Measurements from ENCODE around the gene CYBRD1. TPM values are rescaled to one million over a fixed set of nuclear protein-coding genes. Genes with fewer than 3 reads are reported as not detected.

Gene CYBRD1
- total RNA-seq (2014; rRNA removed; shearing (Covaris generic)) = 10.3 and 12.3 TPM in 2 replicates

GRCh38 chr2:171522052-171522787 is at the start of gene CYBRD1:
Gene CYBRD1, plus strand, starts transcription at chr2:171522474. Its CDS starts 72 bp downstream, at chr2:171522546.

Small RNA genes lying within 50 kb of the gene (small RNA-seq; reads per million reads assigned to genes)
- not detected for gene AC007969.2
- not detected for gene RPL21P38

Other genes with a start within 250 kb of the CYBRD1 start
- gene METTL8, start 88.5 kb upstream of the CYBRD1 start, total RNA-seq (2014; rRNA removed; shearing (Covaris generic)) = 6.2 and 9.8 TPM in 2 replicates
- gene DCAF17, start 88.2 kb upstream of the CYBRD1 start, total RNA-seq (2014; rRNA removed; shearing (Covaris generic)) = 2.7 and 5.1 TPM in 2 replicates
- 20.0 and 21.9 TPM in 2 replicates for gene DYNC1I2, start 165.0 kb downstream of the CYBRD1 start, total RNA-seq (2014; rRNA removed; shearing (Covaris generic))

Measured in A375 (cell line).